GM15510 (cell line): ENCODE data around the gene CD3G.

Experiments
- POLR2A ChIP-seq: IDR thresholded peaks from 3 replicates; pipeline ENCODE4 v1.6.1; 2011; ENCODE audit warnings: borderline replicate concordance; ENCODE audit not compliant: insufficient read length; ENCODE audit errors: extremely low read depth

CD3G gene

DNA sequence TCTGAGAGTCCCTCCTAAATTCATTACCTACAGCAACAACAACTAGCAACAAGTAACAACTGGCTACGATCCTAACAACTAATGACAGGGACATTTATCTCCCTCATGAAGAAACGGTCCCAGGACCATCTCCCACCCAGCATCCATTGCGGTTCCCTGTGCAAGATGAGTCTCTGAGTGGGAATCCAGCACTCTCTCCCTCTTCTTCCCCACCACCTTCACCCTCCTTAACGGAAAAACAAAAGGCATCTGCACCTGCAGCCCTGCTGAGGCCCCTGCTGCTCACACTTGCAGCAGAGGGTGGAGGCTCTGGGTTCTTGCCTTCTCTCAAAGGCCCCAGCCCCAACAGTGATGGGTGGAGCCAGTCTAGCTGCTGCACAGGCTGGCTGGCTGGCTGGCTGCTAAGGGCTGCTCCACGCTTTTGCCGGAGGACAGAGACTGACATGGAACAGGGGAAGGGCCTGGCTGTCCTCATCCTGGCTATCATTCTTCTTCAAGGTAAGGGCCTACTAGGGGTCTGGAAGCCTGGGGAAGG, at the start of gene CD3G:
Gene CD3G (plus strand): TSS at position 364 of the 535 bp plus-strand sequence. CDS start 80 bp downstream, at position 444.
- no peak for TF ChIP-seq POLR2A

GRCh38 chr11:118295199-118295598, 48.9 kb upstream of the CD3G start:
- no peak for TF ChIP-seq POLR2A

- no peak for TF ChIP-seq POLR2A
These were observed 48.2 kb upstream of the CD3G start for GRCh38 chr11:118295815-118296454.

GRCh38 chr11:118301600-118302195, 42.4 kb upstream of the CD3G start:
- TF ChIP-seq POLR2A: no peak

- TF ChIP-seq POLR2A: no peak
These were observed 39.9 kb upstream of the CD3G start for GRCh38 chr11:118304227-118304567.

GRCh38 chr11:118304568-118305248, 39.4 kb upstream of the CD3G start, which contains the start of gene CD3E:
Gene CD3E (plus strand): TSS chr11:118304730. CDS start chr11:118304953, 223 bp downstream.
- TF ChIP-seq POLR2A: no peak

- TF ChIP-seq POLR2A: no peak
These were observed 38.4 kb upstream of the CD3G start for GRCh38 chr11:118305726-118306125.

- no peak for TF ChIP-seq POLR2A
These were observed 37.6 kb upstream of the CD3G start for GRCh38 chr11:118306556-118306955.

- no peak for TF ChIP-seq POLR2A
These were observed 33.9 kb upstream of the CD3G start for GRCh38 chr11:118310271-118310670.

- no peak for TF ChIP-seq POLR2A
These were observed 33.2 kb upstream of the CD3G start for GRCh38 chr11:118310781-118311485.

DNA sequence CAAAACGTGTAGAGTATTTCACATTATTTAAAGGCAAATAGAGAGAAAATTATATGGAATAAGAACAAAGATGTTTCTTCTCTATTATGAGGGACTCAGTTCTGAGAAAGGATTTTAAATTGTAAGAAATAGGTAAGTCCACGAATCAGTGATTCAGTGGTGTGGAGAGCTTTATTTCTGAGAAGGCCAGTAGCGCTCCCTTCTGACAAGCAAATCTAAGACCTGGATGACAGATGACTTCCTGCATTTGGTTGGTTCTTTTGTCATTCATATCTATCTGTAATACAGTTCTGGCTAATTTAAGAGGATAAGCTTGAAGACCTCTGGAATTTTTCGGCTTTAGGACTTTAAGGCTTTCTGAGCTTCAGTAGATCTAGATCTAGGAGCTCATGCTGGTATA, 32.6 kb upstream of the CD3G start:
- no peak for TF ChIP-seq POLR2A

GRCh38 chr11:118312328-118312727, 31.8 kb upstream of the CD3G start:
- TF ChIP-seq POLR2A: no peak

- TF ChIP-seq POLR2A: no peak
These were observed 30.9 kb upstream of the CD3G start for GRCh38 chr11:118313242-118313641.

DNA sequence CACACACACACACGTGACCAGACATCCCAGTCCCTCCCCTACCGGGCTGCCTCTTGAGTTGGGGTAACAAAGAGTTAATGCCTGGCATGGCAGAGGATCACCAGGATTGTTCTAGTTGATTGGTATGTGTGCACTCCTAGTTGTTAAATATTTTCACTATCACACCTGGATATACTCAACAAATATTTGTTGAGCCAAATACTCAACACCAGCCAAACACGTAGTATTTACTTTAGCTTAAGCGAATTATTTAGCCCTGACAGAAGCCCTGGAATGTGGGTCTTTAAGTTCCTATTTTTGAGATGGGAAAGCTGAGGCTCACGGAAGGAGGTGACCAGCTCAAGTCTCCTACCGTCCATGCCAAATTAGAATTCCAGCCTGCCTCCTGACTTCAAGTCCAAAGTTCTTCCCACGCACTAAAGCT, 29.1 kb upstream of the CD3G start:
- no peak for TF ChIP-seq POLR2A

DNA sequence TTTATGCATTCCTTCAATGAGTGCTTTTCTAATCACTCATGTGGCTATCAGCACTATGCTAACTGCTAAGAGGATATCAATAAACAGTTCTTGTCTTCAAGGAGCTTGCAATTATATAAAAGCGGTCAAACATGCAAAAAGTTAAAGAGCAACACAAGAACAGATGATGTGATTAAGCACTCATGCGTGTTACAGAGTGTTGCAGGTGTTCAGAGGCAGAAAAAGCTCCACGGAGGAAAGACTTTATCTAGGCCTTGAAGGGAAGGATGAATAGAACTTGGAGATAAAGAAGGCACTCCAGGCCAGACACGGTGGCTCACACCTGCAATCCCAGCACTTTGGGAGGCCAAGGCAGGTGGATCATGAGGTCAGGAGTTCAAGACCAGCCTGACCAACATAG, 26.0 kb upstream of the CD3G start:
- TF ChIP-seq POLR2A: no peak
